Hindlimb muscle (tissue), 1 donor: ENCODE results near the gene CAMSAP1. TPM values are rescaled to one million over a fixed set of nuclear protein-coding genes. Genes with fewer than 3 reads are reported as not detected.

ENCODE experiments used
- DNase-seq: peaks from one replicate; pipeline ENCODE4 v3.0.0-alpha.2; 2013
- polyA plus RNA-seq: library from polyadenylated mRNA; unstranded; fragments of 120-200 nt; gene quantifications from one replicate; pipeline ENCODE4 v1.2.1, GENCODE V29; 2013; ENCODE audit not compliant: insufficient read length

The CAMSAP1 gene
- polyA plus RNA-seq, 1 donor, result 29.0 TPM

DNA sequence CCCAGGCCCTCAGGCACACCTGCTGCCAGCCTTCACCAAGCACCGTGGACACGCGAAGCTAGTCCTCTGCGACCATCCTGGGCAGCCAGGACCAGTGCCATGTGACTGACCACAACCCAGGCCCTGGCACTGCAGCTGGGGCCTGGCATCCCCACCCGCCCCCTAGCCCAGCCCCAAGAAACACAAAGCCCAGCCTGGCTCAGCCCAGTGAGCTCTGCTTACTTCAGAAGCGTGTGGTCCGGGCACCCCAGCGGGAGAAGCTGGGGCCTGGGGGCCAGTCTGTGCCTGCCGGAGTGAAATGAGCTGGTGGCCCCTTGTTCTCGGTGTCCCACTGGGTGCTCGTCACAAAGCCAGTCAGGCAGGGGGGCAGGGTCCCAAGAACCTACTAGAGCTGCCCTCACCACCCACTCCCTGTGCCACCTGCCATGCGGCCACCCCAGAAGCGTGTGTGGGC, 117.5 kb downstream of the CAMSAP1 start:
- no peak for DNase-seq

DNA sequence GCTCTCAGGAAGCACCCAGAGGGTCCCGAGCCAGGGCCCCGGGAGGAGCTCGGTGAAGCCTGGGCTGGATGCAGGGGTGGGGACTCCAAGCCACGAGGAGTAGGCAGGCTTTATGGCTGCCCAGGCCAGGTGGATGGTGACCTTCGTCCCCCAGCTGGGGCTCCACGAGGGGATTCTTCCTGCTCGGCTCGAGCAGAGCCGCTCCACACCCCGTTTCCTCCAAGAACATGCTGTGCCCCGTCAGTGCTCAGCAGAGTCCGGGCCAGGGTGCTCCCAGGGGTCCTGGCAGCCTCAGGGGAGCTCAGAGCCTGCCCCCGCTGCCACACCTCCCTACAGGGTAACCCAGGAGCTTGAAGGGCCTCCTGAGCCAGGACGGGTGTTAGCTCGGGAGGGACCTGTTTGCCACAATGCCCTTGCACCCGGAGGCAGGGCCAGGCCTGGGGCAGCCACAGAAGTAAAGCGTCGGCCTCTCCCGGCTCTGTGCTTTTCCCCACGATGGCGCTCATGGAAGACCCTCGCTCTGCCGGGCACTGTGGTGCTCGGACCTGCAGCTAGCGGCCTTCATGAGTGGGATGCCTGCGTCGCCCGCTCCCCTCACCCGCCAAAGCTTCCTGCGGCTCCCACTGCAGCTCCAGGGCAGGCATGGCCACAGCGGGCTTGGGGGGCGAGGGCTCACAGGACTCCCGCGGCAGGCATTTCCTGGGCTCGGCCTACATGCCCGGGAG, 118.6 kb downstream of the CAMSAP1 start:
- DNase-seq, result no peak

DNA sequence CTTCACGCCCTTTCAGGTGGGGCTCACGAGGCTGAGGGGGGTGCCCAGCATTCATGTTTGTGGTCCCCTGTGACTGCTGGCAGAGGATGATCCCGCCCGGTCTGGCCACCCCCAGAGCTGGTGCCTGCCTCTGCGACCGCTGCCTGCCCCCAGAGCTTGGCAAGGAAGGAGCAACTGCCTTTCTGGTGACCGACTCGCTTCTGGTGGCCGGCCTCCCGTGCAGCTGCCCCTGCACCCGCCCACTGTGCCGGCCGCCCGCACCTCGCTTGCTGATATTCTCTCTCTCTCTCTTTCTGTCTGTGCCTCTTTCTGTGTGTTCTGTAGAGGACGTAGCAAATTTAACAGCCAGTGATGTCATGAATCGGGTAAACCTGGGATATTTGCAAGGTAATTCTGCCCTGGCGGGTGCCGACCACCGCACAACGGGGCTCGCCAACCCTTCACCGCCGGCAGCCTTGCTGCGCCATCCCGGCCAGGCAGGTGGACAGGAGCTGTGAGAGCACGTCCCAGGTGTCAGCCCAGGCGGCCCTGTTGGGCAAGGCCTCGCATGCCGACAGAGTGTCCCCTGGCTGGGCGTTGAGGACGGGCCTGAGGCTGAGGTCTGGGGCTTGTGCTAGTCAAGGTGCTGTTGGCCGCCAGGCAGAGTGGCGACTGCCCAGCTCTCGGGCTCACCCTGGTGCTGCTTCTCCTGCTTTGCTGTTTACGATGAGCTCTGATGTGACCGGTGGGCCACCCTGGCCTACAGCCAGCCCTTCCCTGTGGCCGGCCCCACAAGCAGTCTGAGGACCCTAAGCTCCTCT, 119.4 kb downstream of the CAMSAP1 start:
- DNase-seq, result no peak

DNA sequence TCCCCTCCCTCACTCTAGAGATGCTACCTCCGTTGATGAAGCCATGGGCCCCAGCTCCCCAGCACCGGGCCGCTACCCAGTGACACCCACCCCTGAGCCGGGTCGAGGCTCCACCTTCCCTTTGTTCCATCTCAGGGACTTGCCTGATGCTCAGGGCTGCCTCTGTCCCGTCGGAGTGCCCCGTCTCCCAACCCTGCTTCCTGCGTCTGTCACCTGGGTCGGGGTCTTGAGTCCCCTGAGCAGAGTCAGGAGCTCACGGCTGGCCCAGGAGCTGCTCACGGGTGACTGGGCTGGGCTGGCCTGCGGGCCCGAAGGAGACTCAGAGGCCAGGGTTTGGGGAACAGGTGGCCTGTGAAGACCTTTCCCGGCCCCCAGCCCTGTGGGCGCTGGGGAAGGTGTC, 120.0 kb downstream of the CAMSAP1 start:
- no peak for DNase-seq

DNA sequence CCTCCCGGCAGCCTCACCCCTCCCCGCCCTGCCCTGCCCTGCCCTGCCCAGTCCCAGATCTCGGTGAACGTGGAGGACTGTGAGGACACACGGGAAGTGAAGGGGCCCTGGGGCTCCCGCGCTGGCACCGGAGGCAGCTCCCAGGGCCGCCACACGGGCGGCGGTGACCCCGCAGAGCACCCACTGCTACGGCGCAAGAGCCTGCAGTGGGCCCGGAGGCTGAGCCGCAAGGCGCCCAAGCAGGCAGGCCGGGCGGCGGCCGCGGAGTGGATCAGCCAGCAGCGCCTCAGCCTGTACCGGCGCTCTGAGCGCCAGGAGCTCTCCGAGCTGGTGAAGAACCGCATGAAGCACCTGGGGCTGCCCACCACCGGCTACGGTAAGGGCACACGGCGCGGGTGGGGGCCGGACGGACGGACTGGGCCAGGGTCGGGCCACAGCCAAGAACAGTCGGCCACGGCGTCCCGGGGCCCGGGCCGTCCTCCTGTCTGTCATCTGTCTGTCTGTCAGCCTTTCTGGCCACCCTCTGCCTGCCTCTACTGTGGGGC, 121.1 kb downstream of the CAMSAP1 start:
- DNase-seq, result no peak

DNA sequence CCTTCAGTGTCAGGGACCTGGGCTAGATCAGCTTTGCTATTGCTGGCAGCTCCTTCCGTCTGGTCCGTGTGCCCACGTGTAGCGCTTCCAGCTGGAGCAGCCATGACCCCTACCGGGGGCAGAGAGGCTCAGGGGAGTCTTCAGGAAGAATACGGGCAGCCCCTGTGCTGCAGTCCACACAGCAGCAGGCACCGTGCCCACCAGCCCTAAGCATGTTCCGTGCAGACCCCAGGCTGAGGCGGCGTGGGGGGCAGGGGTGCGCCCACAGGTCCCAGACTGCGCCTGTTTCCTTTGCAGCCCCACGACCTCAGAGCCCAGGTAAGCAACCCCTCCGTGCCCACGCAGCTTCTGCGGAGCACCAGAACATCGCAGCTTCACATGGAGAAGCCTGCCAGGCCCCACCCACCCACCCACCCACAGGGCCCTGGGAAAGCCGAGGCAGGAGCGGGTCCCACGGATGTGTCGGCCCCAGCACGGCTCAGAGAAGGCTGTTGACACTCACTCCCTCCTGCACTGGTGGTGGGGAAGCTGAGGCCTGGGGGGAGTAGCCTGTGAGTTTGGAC, 122.3 kb downstream of the CAMSAP1 start:
- no peak for DNase-seq

DNA sequence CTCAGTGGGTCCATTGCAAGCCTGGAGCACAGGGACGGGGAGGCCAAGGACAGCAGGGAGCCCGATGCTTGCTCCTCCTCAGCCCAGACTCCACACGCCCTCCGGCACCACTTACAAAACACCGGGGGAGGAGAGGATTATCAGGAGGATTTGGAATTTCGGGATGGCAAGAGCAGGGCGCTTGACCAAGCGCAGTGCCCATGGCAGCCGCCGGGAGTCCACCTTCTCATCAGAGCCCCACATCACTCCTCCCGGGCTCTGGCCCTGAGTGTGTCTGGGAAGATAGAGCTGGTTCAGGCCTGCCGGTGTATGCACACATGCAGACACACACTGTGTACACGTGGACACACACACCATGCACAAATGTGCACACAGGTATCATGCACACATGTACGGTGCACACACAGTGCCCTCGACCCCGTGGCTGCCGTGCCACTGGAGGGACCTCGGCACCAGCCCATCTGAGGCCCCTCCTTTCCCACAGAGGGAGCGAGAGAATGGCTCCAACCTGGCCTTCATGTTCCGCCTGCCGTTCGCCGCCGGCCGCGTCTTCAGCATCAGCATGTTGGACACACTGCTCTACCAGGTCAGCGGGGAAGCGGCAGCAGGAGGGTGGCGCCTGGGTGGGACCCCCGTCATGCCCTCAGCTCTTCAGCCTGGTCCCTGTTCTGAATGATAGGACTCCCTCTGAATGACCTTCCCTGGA, 123.7 kb downstream of the CAMSAP1 start:
- DNase-seq, result no peak

DNA sequence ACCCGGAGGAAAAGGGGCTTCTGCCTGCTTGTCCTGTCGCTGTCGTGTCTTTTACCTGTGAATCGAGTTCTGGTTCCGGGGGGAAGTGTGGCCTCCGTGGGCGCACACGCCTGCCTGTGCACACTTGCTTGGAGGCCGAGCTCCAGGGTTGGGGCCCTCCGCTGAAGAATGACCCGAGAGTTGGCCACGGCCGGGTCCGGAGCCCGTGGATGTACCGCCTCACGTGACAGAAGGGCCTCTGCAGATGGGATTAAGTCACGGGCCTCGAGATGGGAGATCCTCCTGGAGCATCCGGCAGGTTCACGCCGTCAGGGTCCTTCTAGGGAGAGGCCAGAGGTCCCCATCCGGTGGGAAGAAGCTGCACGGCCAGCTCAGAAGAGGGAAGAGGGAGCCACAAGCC, 124.4 kb downstream of the CAMSAP1 start:
- no peak for DNase-seq

DNA sequence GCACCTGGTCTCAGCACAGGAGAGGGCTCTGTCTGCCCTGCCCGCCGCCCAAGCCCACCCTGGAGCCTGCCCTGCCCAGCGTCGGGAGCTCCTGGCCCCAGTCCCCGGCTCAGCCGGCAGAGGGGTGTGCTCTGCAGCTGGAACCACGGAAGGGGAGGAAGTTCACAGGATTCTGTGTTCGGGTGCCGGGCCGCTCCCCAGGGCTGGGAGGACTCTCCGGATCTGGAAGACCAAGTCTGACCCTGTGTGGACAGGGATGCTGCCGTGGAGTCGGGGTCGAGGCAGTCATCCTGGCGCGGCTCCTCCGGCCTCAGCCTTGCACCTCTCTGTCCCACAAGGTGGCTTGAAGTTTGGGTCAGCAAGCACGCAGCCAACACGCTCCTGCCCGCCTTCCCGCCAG, 126.7 kb downstream of the CAMSAP1 start:
- no peak for DNase-seq

DNA sequence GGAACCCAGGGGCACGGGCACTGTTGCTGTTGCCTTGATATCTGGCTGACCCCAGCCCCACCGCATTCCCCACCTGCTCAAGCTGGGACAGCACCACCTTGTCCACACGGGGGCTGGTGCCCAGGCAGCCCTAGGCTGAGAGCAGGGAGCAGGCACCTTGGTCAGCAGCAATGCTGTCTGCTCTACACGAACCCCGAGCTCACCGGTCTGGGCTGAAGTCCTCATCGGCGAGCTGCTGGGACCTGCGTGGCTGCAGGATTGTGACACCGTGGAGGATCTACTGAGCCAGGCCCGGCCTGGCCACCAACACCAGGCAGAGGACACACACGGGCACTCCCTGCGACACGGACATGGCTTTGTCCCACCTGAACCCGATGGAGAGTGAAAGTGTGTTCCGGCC, 127.3 kb downstream of the CAMSAP1 start:
- no peak for DNase-seq

DNA sequence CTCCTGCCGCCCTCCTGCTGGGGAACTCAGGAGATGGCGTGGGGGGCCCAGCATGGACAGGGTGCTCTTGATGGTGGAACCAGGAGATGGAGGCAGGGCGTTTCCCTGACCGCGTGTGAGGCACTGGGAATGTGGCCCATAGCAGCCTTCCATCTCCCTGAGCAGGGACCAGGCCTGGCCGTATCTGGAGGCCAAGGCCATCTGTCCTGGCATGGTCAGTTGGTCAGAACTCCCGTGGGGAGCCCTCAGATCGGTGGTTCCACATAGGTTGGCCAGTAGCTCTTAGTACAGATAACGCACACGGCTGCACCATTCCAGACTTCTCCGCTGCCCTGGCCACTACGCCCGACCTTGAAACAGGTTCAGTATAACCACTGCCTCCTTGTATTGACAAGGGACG, 127.8 kb downstream of the CAMSAP1 start:
- no peak for DNase-seq

DNA sequence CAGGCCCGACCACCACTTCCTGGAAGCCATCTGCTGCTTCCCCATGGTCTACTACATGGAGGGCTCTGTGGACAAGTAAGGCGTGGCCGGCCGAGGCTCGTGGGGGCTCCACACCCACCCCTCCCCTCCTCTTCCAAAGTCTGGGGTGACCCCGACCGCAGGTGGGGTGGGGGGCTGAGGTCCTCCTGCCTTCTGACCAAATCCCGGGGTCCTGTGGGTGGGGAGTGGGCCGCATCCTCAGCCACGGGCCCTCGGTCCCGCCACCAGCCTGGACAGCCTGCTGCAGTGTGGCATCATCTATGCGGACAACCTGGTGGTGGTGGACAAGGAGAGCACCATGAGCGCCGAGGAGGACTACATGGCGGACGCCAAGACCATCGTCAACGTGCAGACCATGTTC, 128.9 kb downstream of the CAMSAP1 start:
- DNase-seq, result no peak

DNA sequence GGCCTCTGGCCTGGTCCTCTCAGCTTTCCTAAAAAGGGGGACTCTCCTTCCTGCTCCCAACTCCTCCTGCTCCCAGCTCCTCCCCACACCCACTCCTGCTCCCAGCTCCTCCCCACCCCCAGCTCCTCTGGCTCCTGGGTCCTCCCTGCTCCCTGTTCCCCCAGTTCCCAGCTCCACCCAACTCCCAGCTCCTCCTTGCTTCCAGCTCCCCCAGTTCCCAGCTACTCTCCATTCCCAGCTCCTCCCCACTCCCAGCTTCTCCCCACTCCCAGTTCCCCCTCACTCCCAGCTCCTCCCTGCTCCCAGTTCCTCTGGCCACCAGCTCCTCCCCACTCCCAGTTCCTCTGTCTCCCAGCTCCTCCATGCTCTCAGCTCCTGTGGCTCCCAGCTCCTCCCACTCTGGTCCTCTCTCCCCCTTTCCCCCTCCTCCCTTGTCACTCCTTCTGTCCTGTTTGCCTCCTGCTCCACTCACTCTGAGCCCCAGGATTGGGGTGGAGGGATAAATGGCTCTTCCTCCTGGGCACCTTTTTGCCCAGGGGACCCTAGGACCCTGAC, 129.6 kb downstream of the CAMSAP1 start:
- DNase-seq, result no peak

DNA sequence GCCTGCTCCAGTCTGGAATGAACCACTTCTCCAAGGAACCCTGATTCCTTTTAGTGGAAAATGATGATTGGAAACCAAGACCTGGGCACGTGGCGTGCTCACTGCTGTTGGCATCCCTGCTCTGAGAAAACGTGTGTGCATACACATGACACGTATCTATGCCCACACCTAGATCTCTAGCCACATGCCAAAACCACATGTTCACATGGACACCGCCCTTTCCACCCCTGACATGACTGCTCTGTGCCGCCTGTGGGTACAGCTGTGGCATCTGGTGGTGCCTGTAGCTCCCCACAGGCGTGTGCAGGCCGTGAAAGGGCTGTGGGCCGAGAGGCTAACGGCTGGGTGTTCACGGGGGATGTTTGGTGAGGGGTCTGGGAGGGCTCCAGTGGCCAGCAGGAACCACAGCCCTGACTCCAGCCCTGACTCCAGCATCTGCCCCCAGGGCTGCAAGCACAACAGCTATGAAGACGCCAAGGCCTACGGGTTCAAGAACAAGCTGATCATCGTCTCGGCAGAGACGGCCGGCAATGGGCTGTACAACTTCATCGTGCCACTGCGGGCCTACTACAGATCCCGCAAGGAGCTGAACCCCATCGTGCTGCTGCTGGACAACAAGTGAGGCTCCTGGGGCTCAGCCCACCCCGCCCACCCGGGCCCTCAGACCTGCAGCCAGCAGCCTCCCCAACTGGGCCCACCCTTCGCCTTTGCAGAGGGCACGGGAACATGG, 130.3 kb downstream of the CAMSAP1 start:
- DNase-seq, result no peak

DNA sequence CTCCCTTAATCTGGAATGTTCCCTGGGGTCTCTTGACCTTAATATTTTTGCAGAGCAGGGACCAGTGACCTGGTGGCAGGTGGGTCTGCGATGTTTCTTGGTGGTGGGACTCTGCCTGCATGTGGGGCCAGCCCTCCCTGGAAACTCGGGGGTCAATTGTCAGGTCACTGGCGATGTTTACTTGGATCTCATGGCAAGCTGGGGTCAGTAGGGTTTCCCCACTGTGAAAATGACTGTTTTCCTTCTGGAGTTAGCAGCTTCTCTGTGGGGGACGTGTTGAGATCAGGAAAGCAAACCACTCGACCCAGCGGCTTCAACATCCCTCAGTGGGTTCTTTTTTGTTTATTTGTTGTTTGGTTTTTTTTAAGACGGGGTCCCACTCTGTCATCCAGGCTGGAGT, 131.4 kb downstream of the CAMSAP1 start:
- DNase-seq, result no peak

DNA sequence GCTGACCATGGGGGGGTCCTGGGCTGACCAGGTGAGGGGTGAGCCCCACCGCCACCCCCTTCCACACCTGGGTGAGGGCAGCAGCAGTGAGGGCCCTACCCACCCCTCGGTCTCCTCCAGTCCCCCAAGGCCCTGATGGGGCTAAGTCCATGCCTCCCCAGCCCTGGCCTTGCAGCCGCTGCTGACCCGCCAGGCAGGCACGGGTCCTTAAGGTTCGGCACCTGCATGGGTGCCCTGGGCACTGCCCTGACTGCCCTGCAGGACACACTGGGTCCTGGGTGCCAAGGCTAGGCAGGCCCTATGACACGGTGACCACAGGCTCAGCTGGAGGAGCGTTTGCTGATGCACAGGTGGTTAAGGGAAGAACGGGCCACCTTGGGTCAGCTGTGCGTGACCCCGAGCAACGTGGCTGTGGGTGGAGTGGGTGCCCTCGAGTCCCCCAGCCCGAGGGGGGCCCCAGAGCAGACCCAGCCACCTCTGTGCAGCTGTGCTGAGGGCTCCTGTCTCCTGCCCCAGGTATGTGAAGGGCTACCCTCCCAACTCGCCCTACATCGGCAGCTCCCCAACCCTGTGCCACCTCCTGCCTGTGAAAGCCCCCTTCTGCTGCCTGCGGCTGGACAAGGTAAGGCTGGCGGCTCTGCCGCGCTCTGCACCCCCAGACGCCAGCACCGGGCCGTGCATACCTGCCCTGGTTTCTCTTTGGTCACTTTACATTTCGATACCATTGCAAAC, 132.4 kb downstream of the CAMSAP1 start:
- no peak for DNase-seq

DNA sequence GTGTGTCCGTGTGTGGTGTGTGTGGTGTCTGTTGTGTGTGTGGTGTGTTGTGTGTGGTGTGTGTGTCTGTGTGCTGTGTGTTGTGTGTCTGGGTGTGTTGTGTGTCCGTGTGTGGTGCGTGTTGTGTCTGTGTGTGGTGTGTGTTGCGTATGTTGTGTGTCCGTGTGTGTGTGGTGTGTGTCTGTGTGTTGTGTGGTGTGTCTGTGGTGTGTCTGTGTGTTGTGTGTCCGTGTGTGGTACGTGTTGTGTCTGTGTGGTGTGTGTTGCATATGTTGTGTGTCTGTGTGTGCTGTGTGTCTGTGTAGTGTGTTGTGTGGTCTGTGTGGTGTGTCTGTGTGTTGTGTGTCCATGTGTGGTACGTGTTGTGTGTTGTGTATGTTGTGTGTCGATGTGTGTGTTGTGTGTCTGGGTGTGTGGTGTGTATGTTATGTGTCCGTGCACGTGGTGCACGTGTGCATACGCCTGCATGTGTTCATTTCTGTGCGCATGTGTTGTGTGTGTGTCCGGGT, 133.1 kb downstream of the CAMSAP1 start:
- no peak for DNase-seq

DNA sequence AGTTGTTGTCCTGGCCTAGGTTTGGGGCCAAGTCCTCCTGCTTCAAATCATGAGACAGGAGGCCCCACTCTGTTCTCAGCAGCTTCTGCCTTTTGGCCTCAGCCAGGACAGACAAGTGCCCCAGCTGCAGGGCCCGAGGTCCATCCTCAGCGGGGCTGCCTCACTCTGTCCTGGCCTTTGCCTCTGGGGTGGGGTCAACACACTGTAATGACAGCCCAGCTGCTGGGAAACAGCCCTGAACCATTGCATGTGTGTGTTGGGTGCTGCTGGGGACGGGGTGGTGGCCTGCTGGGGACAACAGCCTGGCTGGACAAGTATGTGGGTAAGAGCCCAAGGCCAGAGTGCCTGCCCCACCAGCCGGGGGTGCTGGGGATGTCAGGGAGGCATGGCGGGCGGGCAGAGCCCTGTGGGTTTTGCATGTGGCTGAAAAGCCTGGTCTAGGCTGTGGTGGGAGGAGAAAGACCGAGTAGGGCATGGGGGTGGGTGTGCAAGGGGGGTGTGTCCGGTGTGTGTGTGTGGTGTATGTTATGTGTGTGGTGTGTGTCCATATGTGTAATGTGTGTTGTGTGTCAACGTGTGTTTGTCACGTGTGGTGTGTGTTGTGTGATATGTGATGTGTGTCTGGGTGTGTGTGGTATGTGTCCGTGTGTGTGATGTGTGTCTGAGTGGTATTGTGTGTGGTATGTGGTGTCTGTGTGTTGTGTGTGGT, 133.7 kb downstream of the CAMSAP1 start:
- DNase-seq, result no peak

DNA sequence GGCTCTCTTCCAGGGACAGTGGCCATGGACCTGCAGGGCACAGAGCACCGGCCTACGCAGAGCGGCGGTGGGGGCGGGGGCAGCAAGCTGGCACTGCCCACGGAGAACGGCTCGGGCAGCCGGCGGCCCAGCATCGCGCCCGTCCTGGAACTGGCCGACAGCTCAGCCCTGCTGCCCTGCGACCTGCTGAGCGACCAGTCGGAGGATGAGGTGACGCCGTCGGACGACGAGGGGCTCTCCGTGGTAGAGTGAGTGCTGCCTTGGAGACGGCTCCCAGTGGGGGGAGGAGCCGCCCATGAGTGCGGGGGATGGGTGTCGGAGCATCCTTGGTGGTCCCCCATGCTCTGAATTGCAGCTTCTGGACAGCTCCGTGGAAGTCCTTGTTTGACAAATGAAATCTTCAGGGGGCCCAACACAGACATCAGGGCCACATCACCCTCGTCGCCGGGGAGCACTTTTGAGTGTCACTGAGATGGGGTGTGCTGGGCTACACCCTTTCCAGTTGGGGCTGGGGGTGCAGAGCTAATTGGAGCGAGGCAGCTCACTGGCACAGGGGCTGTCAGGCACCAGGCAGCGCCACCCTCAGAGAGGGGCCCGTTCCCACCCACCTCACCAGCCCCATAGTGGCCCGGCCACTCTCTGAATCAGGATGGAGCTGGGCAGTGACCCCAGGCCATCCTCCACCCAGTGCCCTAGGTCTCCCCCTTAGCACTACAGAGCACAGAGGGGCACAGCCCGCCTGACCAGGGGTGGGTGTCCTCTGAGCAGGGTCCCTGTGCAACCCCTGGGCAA, 134.4 kb downstream of the CAMSAP1 start:
- DNase-seq, result no peak
